Fibroblast of skin of scalp (primary cell): ENCODE results near the gene LILRA2.
"Not testable (repeated sequence)": the region's sequence is repeated elsewhere in the genome, so short reads cannot be mapped to it uniquely, and the experiment has no call there.

Experiments
- DNase-seq: peaks from one replicate; pipeline ENCODE4 v3.0.0-alpha.2; 2013

The LILRA2 gene

GRCh38 chr19:54612428-54612827 lies 38.8 kb downstream of the LILRA2 start:
- DNase-seq = no peak

GRCh38 chr19:54614726-54615125 lies 41.1 kb downstream of the LILRA2 start:
- no peak for DNase-seq

DNA sequence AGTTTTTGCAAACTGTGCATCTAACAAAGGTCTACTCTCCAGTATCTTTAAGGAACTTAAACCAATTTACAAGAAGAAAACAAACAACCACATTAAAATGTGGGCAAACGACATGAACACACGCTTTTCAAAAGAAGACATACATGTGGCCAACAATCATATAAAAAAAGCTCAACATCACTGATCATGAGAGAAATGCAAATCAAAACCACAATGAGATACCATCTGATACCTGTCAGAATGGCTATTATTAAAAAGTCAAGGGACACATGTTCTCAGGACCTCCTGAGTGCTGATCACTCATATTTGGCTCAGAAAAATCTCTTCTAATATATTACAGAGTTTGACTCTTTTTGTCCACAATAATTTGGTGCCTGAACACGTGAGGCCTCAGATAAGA lies 42.5 kb downstream of the LILRA2 start:
- no peak for DNase-seq

- no peak for DNase-seq
Observed at GRCh38 chr19:54616821-54617560, 43.4 kb downstream of the LILRA2 start.

GRCh38 chr19:54620464-54620863 lies 46.9 kb downstream of the LILRA2 start:
- DNase-seq = no peak

DNA sequence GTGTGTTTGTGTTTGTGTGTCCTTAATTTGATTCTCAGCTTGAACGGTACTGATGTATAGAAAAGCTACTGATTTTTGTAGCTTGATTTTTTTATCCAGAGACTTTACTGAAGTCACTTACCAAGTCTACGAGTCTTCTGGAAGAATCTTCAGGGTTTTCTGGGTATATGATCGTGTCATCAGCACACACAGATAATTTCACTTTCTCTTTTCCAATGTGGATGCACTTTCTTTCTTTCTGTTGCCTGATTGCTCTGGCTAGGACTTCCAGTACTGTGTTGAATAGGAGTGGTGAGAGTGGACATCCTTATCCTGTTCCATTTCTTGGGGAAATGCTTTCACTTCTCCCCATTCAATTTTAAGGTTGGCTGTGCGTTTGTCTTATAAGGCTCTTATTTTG lies 48.8 kb downstream of the LILRA2 start:
- no peak for DNase-seq

DNA sequence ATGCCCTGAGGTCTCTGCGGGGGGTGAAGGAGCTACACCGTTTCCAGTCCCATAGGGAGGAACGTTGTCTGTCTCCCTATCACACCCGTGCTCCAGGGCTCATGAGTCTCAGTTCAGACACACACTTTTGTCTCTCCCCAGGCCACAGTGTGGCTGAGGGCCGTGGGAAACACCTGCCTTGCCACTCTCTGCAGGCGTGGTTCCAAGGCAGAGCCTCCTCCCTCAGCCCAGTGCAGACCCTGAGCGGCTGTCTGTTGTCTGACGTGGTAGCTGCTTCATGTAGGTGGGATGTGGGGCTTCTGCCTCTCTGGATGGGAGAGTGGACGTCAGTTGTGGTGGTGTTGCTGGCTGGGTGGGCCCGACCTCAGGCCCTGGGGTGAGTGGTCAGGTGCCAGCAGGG lies 50.6 kb downstream of the LILRA2 start:
- not testable (repeated sequence) for DNase-seq

DNA sequence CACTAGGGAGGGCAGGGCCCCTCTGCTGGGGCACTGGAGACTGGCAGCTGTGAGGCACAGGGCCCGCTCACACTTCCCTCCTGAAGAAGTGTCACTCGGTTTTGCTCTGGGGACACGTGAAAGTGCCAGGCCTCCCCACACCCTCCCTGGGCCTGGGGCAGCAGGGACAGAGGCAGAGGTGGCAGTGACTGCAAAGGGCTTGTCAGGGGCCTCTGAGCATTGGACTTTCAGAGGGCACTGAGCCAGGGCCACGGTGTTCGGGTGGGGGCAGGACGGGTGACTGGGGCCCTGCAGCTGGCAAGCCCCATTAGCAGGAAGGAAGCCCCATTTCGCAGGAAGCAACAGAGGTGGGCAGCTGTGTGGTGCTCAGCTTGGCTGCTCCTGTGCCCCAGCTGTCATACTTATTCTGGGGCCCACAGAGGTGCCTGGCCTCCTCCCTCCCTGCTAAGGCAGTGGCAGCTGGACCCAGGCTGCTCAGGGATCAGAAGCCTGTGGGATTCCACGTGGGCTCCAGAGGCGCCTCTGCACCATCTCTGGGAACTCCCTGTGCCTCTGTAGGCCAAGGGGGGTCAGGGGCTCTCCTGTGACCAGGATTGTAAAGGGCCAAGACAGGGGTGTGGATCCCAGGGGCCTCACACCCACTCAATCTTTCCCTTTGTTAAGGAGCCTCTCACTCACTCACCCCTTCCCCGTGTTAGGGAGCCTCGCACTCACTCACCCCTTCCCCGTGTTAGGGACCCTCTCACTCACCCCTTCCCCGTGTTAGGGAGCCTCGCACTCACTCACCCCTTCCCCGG lies 51.5 kb downstream of the LILRA2 start:
- DNase-seq = not testable (repeated sequence)

DNA sequence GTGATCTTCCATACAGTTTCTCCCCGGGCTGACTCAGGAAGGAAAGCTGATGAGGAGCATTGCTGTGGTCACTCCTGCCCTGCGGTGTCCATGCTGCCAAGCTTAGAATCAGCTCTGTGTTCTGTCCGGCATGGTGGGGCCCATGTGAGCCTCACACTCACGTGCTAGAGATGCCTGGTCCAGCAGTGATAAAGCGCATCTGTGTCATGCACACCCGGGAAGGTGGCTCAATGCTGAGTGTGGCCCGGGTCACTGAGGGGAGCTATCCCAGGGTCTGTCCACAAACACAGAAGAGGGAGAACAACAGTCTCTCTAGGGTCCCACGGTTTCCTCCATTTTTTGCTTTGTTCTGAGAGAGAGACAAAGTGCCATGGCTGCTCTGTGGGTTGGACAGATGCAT lies 53.2 kb downstream of the LILRA2 start:
- no peak for DNase-seq

- not testable (repeated sequence) for DNase-seq
Observed at GRCh38 chr19:54627912-54628311, 54.3 kb downstream of the LILRA2 start.

- not testable (repeated sequence) for DNase-seq
Observed at GRCh38 chr19:54630262-54630661, 56.7 kb downstream of the LILRA2 start, which contains the start of gene LILRB1. Gene LILRB1, plus strand, starts transcription at chr19:54630484. Its CDS starts 590 bp downstream, at chr19:54631074.

GRCh38 chr19:54630782-54631181 lies 57.2 kb downstream of the LILRA2 start:
- no peak for DNase-seq

DNA sequence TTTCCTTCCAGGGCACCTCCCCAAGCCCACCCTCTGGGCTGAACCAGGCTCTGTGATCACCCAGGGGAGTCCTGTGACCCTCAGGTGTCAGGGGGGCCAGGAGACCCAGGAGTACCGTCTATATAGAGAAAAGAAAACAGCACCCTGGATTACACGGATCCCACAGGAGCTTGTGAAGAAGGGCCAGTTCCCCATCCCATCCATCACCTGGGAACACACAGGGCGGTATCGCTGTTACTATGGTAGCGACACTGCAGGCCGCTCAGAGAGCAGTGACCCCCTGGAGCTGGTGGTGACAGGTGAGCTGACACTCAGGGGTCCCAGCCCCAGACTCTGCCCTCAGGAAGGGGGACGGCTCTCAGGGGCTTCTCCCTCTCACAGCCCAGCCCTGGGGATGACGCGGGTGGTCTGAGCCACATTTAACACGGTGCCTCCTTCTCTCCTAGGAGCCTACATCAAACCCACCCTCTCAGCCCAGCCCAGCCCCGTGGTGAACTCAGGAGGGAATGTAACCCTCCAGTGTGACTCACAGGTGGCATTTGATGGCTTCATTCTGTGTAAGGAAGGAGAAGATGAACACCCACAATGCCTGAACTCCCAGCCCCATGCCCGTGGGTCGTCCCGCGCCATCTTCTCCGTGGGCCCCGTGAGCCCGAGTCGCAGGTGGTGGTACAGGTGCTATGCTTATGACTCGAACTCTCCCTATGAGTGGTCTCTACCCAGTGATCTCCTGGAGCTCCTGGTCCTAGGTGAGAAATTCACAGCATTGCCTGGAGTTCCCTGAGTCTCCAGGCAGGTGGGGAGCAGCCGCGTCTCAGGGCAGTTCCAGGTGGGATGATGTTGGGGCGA lies 58.1 kb downstream of the LILRA2 start:
- not testable (repeated sequence) for DNase-seq

- DNase-seq = not testable (repeated sequence)
Observed at GRCh38 chr19:54632517-54632916, 58.9 kb downstream of the LILRA2 start.

- no peak for DNase-seq
Observed at GRCh38 chr19:54633401-54633800, 59.8 kb downstream of the LILRA2 start.

GRCh38 chr19:54636081-54636480 lies 62.5 kb downstream of the LILRA2 start:
- not testable (repeated sequence) for DNase-seq

GRCh38 chr19:54638683-54639082 lies 65.1 kb downstream of the LILRA2 start:
- DNase-seq = no peak
